Measurements from ENCODE around the gene SORCS2. TPM values are rescaled to one million over a fixed set of nuclear protein-coding genes. Genes with fewer than 3 reads are reported as not detected.

Gene SORCS2
- total RNA-seq, 1 donor from 2014 or later = 29.5 TPM

DNA sequence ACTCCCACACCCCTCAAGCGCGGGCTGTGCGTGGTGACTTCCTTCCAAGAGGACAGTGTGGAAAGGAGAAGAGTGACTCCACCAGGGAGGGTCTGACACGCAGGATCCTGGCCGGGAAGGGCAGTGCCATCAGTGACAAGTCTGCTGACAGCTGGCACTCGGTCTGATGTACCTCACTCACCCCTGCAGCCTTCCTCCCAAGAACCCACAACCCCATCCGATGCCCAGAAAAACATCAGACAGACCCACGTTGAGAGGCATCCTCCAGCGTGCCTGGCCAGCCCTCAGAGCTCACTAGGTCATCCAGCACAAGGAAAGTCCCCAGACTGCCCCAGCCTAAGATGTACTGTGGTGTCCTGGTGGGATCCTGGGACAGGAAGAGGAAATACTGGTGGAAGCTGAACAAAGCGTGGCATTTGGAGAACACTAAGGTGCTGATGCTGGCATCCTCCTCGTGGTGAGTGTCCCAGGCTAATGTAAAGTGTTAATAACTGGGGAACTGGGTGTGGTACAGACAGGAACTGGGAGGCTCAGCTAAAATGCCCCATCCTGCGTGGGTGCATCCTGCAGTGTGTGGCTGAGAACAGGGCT, 442.4 kb downstream of the SORCS2 start:
- H3K4me3 Mint-ChIP-seq (ENCODE audit: unreplicated experiment) = no peak overlapping the region
- no peak for DNase-seq
- TF ChIP-seq, protein P1, sequence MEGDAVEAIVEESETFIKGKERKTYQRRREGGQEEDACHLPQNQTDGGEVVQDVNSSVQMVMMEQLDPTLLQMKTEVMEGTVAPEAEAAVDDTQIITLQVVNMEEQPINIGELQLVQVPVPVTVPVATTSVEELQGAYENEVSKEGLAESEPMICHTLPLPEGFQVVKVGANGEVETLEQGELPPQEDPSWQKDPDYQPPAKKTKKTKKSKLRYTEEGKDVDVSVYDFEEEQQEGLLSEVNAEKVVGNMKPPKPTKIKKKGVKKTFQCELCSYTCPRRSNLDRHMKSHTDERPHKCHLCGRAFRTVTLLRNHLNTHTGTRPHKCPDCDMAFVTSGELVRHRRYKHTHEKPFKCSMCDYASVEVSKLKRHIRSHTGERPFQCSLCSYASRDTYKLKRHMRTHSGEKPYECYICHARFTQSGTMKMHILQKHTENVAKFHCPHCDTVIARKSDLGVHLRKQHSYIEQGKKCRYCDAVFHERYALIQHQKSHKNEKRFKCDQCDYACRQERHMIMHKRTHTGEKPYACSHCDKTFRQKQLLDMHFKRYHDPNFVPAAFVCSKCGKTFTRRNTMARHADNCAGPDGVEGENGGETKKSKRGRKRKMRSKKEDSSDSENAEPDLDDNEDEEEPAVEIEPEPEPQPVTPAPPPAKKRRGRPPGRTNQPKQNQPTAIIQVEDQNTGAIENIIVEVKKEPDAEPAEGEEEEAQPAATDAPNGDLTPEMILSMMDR (IDR thresholded peaks at IDR 0.05; ENCODE audit: partially characterized antibody, unreplicated experiment) = no peak
- no peak overlapping the region for H3K27ac Mint-ChIP-seq (ENCODE audit: unreplicated experiment)
- H3K9me3 Mint-ChIP-seq (ENCODE audit: unreplicated experiment) = peaks cover 6% of the 10 kb centered on the region
- peaks cover 11% of the 10 kb centered on the region for H3K4me1 Mint-ChIP-seq (ENCODE audit: low read depth, unreplicated experiment)
- peaks cover 9% of the 10 kb centered on the region for H3K27me3 Mint-ChIP-seq (ENCODE audit: unreplicated experiment)
- H3K36me3 Mint-ChIP-seq (ENCODE audit: unreplicated experiment) = no peaks in the 10 kb centered on the region

- no peak for DNase-seq
- H3K36me3 Mint-ChIP-seq (ENCODE audit: unreplicated experiment) = no peaks in the 10 kb centered on the region
- TF ChIP-seq, protein P1 (IDR thresholded peaks at IDR 0.05; ENCODE audit: partially characterized antibody, unreplicated experiment) = no peak
- peaks cover 11% of the 10 kb centered on the region for H3K4me1 Mint-ChIP-seq (ENCODE audit: low read depth, unreplicated experiment)
- H3K27me3 Mint-ChIP-seq (ENCODE audit: unreplicated experiment) = peaks cover 8% of the 10 kb centered on the region
- H3K9me3 Mint-ChIP-seq (ENCODE audit: unreplicated experiment) = peaks cover 6% of the 10 kb centered on the region
- H3K4me3 Mint-ChIP-seq (ENCODE audit: unreplicated experiment) = no peak overlapping the region
- H3K27ac Mint-ChIP-seq (ENCODE audit: unreplicated experiment) = no peak overlapping the region
These were observed 443.3 kb downstream of the SORCS2 start for GRCh38 chr4:7635445-7636239.

- peaks cover 5% of the 10 kb centered on the region for H3K27me3 Mint-ChIP-seq (ENCODE audit: unreplicated experiment)
- peaks cover 3% of the 10 kb centered on the region for H3K36me3 Mint-ChIP-seq (ENCODE audit: unreplicated experiment)
- DNase-seq = no peak
- peaks cover 7% of the 10 kb centered on the region for H3K4me1 Mint-ChIP-seq (ENCODE audit: low read depth, unreplicated experiment)
- TF ChIP-seq, protein P1 (IDR thresholded peaks at IDR 0.05; ENCODE audit: partially characterized antibody, unreplicated experiment) = no peak
- H3K4me3 Mint-ChIP-seq (ENCODE audit: unreplicated experiment) = no peak overlapping the region
- peaks cover 5% of the 10 kb centered on the region for H3K9me3 Mint-ChIP-seq (ENCODE audit: unreplicated experiment)
- H3K27ac Mint-ChIP-seq (ENCODE audit: unreplicated experiment) = no peak overlapping the region
These were observed 443.8 kb downstream of the SORCS2 start for GRCh38 chr4:7636240-7636508.

- H3K9me3 Mint-ChIP-seq (ENCODE audit: unreplicated experiment) = peaks cover 5% of the 10 kb centered on the region
- peaks cover 7% of the 10 kb centered on the region for H3K4me1 Mint-ChIP-seq (ENCODE audit: low read depth, unreplicated experiment)
- no peak overlapping the region for H3K27ac Mint-ChIP-seq (ENCODE audit: unreplicated experiment)
- peaks cover 5% of the 10 kb centered on the region for H3K27me3 Mint-ChIP-seq (ENCODE audit: unreplicated experiment)
- peaks cover 5% of the 10 kb centered on the region for H3K36me3 Mint-ChIP-seq (ENCODE audit: unreplicated experiment)
- no peak for DNase-seq
- TF ChIP-seq, protein P1 (IDR thresholded peaks at IDR 0.05; ENCODE audit: partially characterized antibody, unreplicated experiment) = no peak
- H3K4me3 Mint-ChIP-seq (ENCODE audit: unreplicated experiment) = no peak overlapping the region
These were observed 444.8 kb downstream of the SORCS2 start for GRCh38 chr4:7637139-7637538.

DNA sequence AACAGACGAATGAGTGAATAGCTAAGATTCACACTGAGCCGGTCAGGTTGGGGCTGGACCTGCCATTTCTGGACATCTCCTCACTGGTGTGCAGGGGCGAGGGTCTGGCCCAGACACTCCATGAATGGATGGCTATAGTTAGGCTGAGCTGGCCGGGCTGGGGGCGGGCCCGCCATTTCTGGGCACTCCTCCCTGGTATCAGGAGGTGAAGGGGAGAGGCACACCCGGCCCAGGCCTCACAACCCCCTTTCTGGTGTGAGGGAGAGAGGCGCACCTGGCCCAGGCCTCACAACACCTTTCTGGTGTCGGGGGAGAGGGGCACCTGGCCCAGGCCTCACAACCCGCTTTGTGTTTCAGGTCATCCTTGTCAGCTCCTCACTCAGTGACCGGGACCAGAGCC, 445.6 kb downstream of the SORCS2 start:
- DNase-seq = no peak
- Mint-ChIP-seq H3K4me1 (ENCODE audit: low read depth, unreplicated experiment) (peaks cover 7% of the 10 kb centered on the region), H3K4me3 (ENCODE audit: unreplicated experiment) (no peak overlapping the region), H3K27ac (ENCODE audit: unreplicated experiment) (no peak overlapping the region), H3K9me3 (ENCODE audit: unreplicated experiment) (peaks cover 7% of the 10 kb centered on the region), H3K27me3 (ENCODE audit: unreplicated experiment) (peaks cover 5% of the 10 kb centered on the region), H3K36me3 (ENCODE audit: unreplicated experiment) (peaks cover 5% of the 10 kb centered on the region)
- TF ChIP-seq, protein P1 (IDR thresholded peaks at IDR 0.05; ENCODE audit: partially characterized antibody, unreplicated experiment) = no peak
